GM20000 (cell line): ENCODE results near the gene CELSR1.

ENCODE experiments used
- DNase-seq: peaks from one replicate; pipeline ENCODE4 v3.0.0; 2012; ENCODE audit warnings: low spot score
- TF ChIP-seq, protein P1 (sequence below): IDR thresholded peaks from 2 replicates; pipeline ENCODE4 v1.5.1; 2012; ENCODE audit warnings: mild to moderate bottlenecking, control low read depth; ENCODE audit errors: extremely low read depth, missing control alignments

Gene CELSR1

DNA sequence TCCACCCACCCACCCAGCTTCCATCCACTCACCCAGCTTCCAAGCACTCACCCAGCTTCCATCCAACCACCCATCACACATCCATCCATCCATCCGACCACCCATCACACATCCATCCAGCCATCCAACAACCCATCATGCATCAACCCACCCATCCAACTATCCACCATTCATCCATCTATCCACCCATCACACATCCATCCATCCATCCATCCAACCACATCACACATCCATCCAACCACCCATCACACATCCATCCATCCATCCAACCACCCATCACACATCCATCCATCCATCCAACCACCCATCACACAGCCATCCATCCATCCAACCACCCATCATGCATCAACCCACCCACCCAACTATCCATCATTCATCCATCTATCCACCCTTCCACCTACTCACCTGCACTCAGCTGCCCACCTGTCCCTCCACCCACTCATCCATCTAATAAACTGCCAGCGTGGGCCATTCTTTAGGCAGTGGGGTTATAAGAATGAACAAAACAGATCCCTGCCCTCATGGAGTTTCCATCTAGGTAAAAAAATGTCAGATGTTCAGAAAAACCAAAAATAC lies 88.2 kb downstream of the CELSR1 start:
- TF ChIP-seq, protein P1, sequence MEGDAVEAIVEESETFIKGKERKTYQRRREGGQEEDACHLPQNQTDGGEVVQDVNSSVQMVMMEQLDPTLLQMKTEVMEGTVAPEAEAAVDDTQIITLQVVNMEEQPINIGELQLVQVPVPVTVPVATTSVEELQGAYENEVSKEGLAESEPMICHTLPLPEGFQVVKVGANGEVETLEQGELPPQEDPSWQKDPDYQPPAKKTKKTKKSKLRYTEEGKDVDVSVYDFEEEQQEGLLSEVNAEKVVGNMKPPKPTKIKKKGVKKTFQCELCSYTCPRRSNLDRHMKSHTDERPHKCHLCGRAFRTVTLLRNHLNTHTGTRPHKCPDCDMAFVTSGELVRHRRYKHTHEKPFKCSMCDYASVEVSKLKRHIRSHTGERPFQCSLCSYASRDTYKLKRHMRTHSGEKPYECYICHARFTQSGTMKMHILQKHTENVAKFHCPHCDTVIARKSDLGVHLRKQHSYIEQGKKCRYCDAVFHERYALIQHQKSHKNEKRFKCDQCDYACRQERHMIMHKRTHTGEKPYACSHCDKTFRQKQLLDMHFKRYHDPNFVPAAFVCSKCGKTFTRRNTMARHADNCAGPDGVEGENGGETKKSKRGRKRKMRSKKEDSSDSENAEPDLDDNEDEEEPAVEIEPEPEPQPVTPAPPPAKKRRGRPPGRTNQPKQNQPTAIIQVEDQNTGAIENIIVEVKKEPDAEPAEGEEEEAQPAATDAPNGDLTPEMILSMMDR, result no peak
- no peak for DNase-seq

DNA sequence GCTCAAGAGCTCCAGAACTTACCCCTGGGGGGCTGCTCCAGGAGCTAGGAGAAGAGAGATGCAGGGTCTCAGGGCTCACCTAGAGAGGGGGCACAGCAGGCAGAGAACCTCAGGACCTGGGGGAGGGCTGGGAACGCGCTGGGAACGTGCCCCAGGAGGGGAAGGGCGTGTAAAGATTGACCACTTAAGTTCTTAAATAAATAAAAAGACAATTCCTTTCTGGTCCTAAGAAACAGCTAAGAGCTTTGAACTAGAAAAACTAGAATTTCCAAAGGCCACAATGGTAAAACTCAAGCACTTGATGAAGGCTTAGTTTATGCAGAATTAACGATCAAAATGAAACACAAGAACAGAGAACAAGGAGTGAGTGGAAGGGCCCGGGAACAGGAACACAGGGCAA lies 89.1 kb downstream of the CELSR1 start:
- DNase-seq, result no peak
- TF ChIP-seq, protein P1, result no peak

DNA sequence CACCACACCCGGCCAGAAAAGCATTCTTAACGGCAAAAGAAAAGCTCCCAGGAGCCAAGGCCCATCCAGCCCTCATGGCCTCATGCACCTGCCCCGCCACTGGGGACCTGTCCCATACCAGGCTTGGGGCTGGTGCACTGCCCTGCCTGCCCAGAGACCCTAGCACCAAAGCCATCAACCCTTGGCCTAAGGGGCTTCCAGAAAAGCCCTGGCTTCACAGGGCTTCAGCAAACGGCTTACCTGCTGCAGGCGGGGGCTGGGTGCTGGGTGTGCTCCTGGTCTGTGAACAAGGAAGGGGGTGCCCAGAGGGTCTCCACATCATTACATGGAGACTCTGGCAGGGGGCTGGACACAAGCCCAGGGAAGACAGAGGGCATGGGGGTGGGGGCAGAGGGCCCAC lies 89.5 kb downstream of the CELSR1 start:
- TF ChIP-seq, protein P1, result no peak
- DNase-seq, result no peak

DNA sequence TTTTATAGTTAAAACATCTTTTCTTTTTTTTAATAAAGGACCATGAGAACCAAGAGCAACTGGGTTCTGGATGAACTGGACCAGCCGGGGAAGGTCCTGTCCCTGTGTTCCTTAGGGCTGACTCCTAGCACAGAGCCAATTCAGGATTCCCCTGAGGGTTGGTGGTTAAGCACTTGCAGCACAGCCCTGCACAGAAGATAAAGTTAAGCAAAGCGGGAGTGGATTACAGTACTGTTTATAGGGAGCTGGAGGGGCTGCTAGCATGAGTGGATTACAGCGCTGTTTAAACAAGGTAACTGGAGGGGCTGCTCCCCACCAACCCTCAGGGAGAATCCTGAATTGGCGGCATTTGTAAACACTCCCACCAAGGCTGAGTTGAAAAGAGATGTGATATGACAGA lies 90.6 kb downstream of the CELSR1 start:
- DNase-seq, result no peak
- TF ChIP-seq, protein P1, result no peak

DNA sequence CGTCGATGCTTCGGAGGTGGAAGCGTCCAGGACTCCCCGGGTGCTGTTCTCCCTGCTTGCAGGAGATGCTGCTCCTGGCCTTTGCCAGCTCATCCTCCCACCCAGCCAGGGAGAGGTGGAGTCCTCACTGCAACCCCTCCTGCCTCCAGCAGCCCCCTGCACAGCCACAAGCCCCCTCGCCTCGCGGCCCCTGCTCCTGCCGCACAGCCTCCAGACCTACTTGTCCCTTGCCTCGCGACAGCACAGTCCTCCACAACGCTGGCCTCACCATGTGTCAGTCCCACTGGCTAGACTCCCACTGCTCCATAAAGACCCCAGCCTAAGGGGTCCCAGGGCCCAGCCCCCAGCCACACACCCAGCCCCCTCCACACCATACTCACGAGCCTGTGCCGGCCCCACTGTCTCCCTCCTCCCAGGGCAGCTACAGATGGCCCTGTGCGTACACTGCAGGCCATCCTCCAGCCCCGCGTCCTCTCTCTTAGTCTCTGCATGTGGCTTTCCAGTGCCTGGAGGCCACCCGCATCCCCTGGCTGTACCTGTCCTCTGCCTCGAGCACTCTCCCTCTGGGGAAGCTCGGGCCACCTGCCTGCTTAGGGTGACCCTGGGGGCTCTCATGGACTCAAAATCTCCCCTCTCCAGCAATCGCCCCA lies 91.5 kb downstream of the CELSR1 start:
- TF ChIP-seq, protein P1, result no peak
- no peak for DNase-seq

DNA sequence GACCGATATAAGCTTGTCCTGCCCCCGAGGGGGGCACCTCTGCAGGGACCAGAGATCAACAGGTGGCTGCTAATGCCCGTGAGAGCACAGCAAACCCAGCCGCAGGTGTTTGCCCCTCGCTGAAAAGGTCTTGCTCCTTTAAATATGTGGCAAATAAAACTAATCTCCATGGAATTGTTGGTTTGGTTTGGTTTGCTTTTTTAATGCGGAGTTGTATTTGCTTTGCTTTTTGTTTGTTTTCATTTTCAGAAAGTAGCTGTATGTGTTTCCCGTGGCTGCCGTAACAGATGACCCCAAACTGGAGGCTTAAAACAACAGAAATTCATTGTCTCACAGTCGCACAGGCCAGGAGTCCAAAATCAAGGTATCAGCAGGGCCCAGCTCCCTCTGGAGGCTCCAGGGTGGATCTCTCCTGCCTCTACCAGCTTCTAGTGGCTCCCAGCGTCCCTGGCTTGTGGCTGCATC lies 93.0 kb downstream of the CELSR1 start:
- no peak for DNase-seq
- TF ChIP-seq, protein P1, result no peak

DNA sequence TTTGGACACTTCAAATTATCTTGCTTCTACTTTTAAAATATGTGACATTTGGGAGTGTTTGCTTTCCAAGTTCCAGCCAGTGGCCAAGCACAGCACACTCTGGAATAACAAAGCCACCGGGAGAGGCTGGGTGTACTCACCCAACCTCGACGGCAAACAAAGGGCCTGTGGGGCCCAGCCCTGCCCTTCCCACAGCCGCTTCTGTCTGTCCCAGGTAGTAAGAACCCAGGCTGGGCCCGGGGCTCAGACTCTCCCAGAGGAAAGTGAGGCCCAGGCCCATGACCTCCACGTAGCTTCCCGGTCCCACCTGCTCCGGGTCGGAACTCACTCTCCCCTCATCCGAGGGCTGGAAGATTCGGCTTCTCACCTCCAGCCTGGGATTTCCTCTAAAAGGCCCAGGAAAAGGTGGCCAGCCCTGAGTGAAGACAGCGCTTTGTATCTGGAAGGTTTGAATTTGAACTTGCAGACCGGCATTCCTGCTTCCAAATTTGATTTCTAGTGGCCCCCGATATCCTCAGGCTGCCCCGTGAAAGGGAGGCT lies 93.5 kb downstream of the CELSR1 start:
- no peak for DNase-seq
- TF ChIP-seq, protein P1, result no peak
